Loucy (cell line): Measurements from ENCODE around the gene TTBK2.

Experiments
- CTCF ChIP-seq: fragments of 200-600 bp; sonication (generic); conservative IDR thresholded peaks from 2 replicates; pipeline ENCODE4 v1.5.1; 2014; ENCODE audit warnings: mild to moderate bottlenecking, antibody characterized with exemption, low read length
- EZH2phosphoT487 ChIP-seq: fragments of 200-600 bp; IDR thresholded peaks from 2 replicates; pipeline ENCODE4 v1.6.1; 2018; ENCODE audit warnings: antibody characterized with exemption, mild to moderate bottlenecking, moderate library complexity, borderline replicate concordance

GRCh38 chr15:42788725-42789124 is 131.9 kb downstream of the TTBK2 start:
- no peak for TF ChIP-seq CTCF
- no peak for TF ChIP-seq EZH2phosphoT487
